ENCODE data around the gene TMIGD2. TPM values are rescaled to one million over a fixed set of nuclear protein-coding genes. Genes with fewer than 3 reads are reported as not detected.
"Not testable (repeated sequence)": the region's sequence is repeated elsewhere in the genome, so short reads cannot be mapped to it uniquely, and the experiment has no call there.

Gene TMIGD2
- total RNA-seq: 1 to 10 TPM; 2.5 to 4.1 TPM

- no peaks in the 10 kb centered on the region for H3K4me1 Mint-ChIP-seq
- H3K27ac Mint-ChIP-seq: peak within 1 kb of the TSS; percentile 53
- no peaks in the 10 kb centered on the region for H3K9me3 Mint-ChIP-seq
- H3K27me3 Mint-ChIP-seq: no peaks in the 10 kb centered on the region
- peak within 1 kb of the TSS; percentile 38 for H3K4me3 Mint-ChIP-seq
- ATAC-seq (replicated peaks): no peak
- H3K36me3 Mint-ChIP-seq (ENCODE audit: low read depth): no peaks in the 10 kb centered on the region
These were observed at the start of gene TMIGD2 for GRCh38 chr19:4302243-4302640. Gene TMIGD2 (minus strand): TSS chr19:4302389. CDS start chr19:4302385, 4 bp downstream.

- no peaks in the 10 kb centered on the region for H3K9me3 Mint-ChIP-seq
- ATAC-seq (replicated peaks): no peak
- H3K27me3 Mint-ChIP-seq: no peaks in the 10 kb centered on the region
- H3K36me3 Mint-ChIP-seq (ENCODE audit: low read depth): peaks cover 35% of the 10 kb centered on the region
- H3K4me1 Mint-ChIP-seq: no peaks in the 10 kb centered on the region
- H3K4me3 Mint-ChIP-seq: no peak overlapping the region
- H3K27ac Mint-ChIP-seq: no peak overlapping the region
These were observed 48.5 kb upstream of the TMIGD2 start for GRCh38 chr19:4350726-4351125.

GRCh38 chr19:4350111-4350510, 47.9 kb upstream of the TMIGD2 start:
- Mint-ChIP-seq H3K4me3 (no peak overlapping the region), H3K27ac (no peak overlapping the region), H3K36me3 (ENCODE audit: low read depth) (peaks cover 40% of the 10 kb centered on the region), H3K4me1 (no peaks in the 10 kb centered on the region), H3K27me3 (no peaks in the 10 kb centered on the region), H3K9me3 (no peaks in the 10 kb centered on the region)
- ATAC-seq (replicated peaks): no peak

GRCh38 chr19:4349225-4349624, 47.0 kb upstream of the TMIGD2 start:
- peaks cover 40% of the 10 kb centered on the region for H3K36me3 Mint-ChIP-seq (ENCODE audit: low read depth)
- not testable (repeated sequence) for ATAC-seq (replicated peaks); H3K4me3 Mint-ChIP-seq; H3K27me3 Mint-ChIP-seq; H3K9me3 Mint-ChIP-seq; H3K4me1 Mint-ChIP-seq; H3K27ac Mint-ChIP-seq

- no peak overlapping the region for H3K27ac Mint-ChIP-seq
These were observed 45.3 kb upstream of the TMIGD2 start for GRCh38 chr19:4347521-4347920.

GRCh38 chr19:4346020-4346383, 43.8 kb upstream of the TMIGD2 start:
- H3K27ac Mint-ChIP-seq: no peak overlapping the region
- no peaks in the 10 kb centered on the region for H3K4me1 Mint-ChIP-seq
- H3K36me3 Mint-ChIP-seq (ENCODE audit: low read depth): peaks cover 40% of the 10 kb centered on the region
- no peaks in the 10 kb centered on the region for H3K9me3 Mint-ChIP-seq
- ATAC-seq (replicated peaks): no peak
- no peaks in the 10 kb centered on the region for H3K27me3 Mint-ChIP-seq
- no peak overlapping the region for H3K4me3 Mint-ChIP-seq

More at GRCh38 chr19:4347521-4347920, 45.3 kb upstream of the TMIGD2 start:
- ATAC-seq (replicated peaks): no peak
- no peak overlapping the region for H3K4me3 Mint-ChIP-seq
- no peaks in the 10 kb centered on the region for H3K9me3 Mint-ChIP-seq
- H3K27me3 Mint-ChIP-seq: no peaks in the 10 kb centered on the region
- no peaks in the 10 kb centered on the region for H3K4me1 Mint-ChIP-seq
- H3K36me3 Mint-ChIP-seq (ENCODE audit: low read depth): peaks cover 40% of the 10 kb centered on the region

- Mint-ChIP-seq H3K9me3 (no peaks in the 10 kb centered on the region), H3K27ac (no peak overlapping the region), H3K4me3 (peak overlapping the region; percentile 12), H3K27me3 (no peaks in the 10 kb centered on the region), H3K36me3 (ENCODE audit: low read depth) (peaks cover 37% of the 10 kb centered on the region), H3K4me1 (no peaks in the 10 kb centered on the region)
- no peak for ATAC-seq (replicated peaks)
These were observed 43.3 kb upstream of the TMIGD2 start for GRCh38 chr19:4345342-4346019.

GRCh38 chr19:4343370-4344307, 41.5 kb upstream of the TMIGD2 start, which contains the start of gene MPND:
Gene MPND (plus strand): TSS chr19:4343562. CDS start chr19:4343594, 32 bp downstream.
- Mint-ChIP-seq H3K27ac (peak within 1 kb of the TSS; percentile 81), H3K36me3 (ENCODE audit: low read depth) (peaks cover 32% of the 10 kb centered on the region), H3K4me1 (peaks cover 1% of the 10 kb centered on the region), H3K9me3 (no peaks in the 10 kb centered on the region), H3K27me3 (no peaks in the 10 kb centered on the region), H3K4me3 (peak within 1 kb of the TSS; percentile 89)
- peak; percentile 80 for ATAC-seq (replicated peaks)

- peak; percentile 91 for ATAC-seq (replicated peaks)
- no peaks in the 10 kb centered on the region for H3K9me3 Mint-ChIP-seq
- no peaks in the 10 kb centered on the region for H3K27me3 Mint-ChIP-seq
- H3K27ac Mint-ChIP-seq: peak overlapping the region; percentile 81
- peak overlapping the region; percentile 89 for H3K4me3 Mint-ChIP-seq
- peaks cover 24% of the 10 kb centered on the region for H3K36me3 Mint-ChIP-seq (ENCODE audit: low read depth)
- H3K4me1 Mint-ChIP-seq: peaks cover 10% of the 10 kb centered on the region
These were observed 40.6 kb upstream of the TMIGD2 start for GRCh38 chr19:4342615-4343369.

GRCh38 chr19:4342314-4342614, 40.1 kb upstream of the TMIGD2 start:
- H3K27ac Mint-ChIP-seq: peak overlapping the region; percentile 81
- no peaks in the 10 kb centered on the region for H3K27me3 Mint-ChIP-seq
- H3K4me1 Mint-ChIP-seq: peaks cover 10% of the 10 kb centered on the region
- no peaks in the 10 kb centered on the region for H3K9me3 Mint-ChIP-seq
- no peak for ATAC-seq (replicated peaks)
- peaks cover 19% of the 10 kb centered on the region for H3K36me3 Mint-ChIP-seq (ENCODE audit: low read depth)
- peak overlapping the region; percentile 89 for H3K4me3 Mint-ChIP-seq

GRCh38 chr19:4338441-4339355, 36.5 kb upstream of the TMIGD2 start, which contains the start of gene STAP2:
Gene STAP2 (minus strand): TSS chr19:4338827. CDS start chr19:4338753, 74 bp downstream.
- Mint-ChIP-seq H3K36me3 (ENCODE audit: low read depth) (peaks cover 17% of the 10 kb centered on the region), H3K4me3 (peak within 1 kb of the TSS; percentile 85), H3K9me3 (peaks cover 5% of the 10 kb centered on the region), H3K27ac (peak within 1 kb of the TSS; percentile 94), H3K4me1 (peaks cover 26% of the 10 kb centered on the region), H3K27me3 (no peaks in the 10 kb centered on the region)
- no peak for ATAC-seq (replicated peaks)

GRCh38 chr19:4337906-4338440, 35.8 kb upstream of the TMIGD2 start:
- H3K4me3 Mint-ChIP-seq: peak overlapping the region; percentile 85
- peak overlapping the region; percentile 94 for H3K27ac Mint-ChIP-seq
- ATAC-seq (replicated peaks): no peak
- H3K27me3 Mint-ChIP-seq: no peaks in the 10 kb centered on the region
- peaks cover 5% of the 10 kb centered on the region for H3K9me3 Mint-ChIP-seq
- H3K36me3 Mint-ChIP-seq (ENCODE audit: low read depth): peaks cover 17% of the 10 kb centered on the region
- peaks cover 26% of the 10 kb centered on the region for H3K4me1 Mint-ChIP-seq

- peaks cover 5% of the 10 kb centered on the region for H3K9me3 Mint-ChIP-seq
- no peak overlapping the region for H3K27ac Mint-ChIP-seq
- ATAC-seq (replicated peaks): no peak
- peaks cover 26% of the 10 kb centered on the region for H3K4me1 Mint-ChIP-seq
- H3K4me3 Mint-ChIP-seq: no peak overlapping the region
- H3K36me3 Mint-ChIP-seq (ENCODE audit: low read depth): peaks cover 17% of the 10 kb centered on the region
- no peaks in the 10 kb centered on the region for H3K27me3 Mint-ChIP-seq
These were observed 32.9 kb upstream of the TMIGD2 start for GRCh38 chr19:4334929-4335570.

Data from activated T-helper 17 cell treated with anti-CD3 and anti-CD28 coated beads, Interleukin-2, amount 50 U/mL, for 72 hours (primary cell).